ENCODE data around the gene CHIA.

GRCh38 chr1:111252786-111253185, 37.9 kb upstream of the CHIA start:
- TF ChIP-seq MXI1 (IDR thresholded peaks at IDR 0.05; ENCODE audit: low read depth, low read length) (no peak), PBX3 (IDR thresholded peaks at IDR 0.05) (no peak), RXRA (IDR thresholded peaks at IDR 0.05; ENCODE audit: borderline replicate concordance, low read depth) (no peak), POLR2AphosphoS5 (IDR thresholded peaks at IDR 0.05; ENCODE audit: low read depth, low read length) (no peak), TEAD4 (IDR thresholded peaks at IDR 0.05; ENCODE audit: borderline replicate concordance, insufficient read depth) (no peak)
- TF ChIP-seq, protein P1, sequence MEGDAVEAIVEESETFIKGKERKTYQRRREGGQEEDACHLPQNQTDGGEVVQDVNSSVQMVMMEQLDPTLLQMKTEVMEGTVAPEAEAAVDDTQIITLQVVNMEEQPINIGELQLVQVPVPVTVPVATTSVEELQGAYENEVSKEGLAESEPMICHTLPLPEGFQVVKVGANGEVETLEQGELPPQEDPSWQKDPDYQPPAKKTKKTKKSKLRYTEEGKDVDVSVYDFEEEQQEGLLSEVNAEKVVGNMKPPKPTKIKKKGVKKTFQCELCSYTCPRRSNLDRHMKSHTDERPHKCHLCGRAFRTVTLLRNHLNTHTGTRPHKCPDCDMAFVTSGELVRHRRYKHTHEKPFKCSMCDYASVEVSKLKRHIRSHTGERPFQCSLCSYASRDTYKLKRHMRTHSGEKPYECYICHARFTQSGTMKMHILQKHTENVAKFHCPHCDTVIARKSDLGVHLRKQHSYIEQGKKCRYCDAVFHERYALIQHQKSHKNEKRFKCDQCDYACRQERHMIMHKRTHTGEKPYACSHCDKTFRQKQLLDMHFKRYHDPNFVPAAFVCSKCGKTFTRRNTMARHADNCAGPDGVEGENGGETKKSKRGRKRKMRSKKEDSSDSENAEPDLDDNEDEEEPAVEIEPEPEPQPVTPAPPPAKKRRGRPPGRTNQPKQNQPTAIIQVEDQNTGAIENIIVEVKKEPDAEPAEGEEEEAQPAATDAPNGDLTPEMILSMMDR (IDR thresholded peaks at IDR 0.05): no peak
- TF ChIP-seq, protein P2, sequence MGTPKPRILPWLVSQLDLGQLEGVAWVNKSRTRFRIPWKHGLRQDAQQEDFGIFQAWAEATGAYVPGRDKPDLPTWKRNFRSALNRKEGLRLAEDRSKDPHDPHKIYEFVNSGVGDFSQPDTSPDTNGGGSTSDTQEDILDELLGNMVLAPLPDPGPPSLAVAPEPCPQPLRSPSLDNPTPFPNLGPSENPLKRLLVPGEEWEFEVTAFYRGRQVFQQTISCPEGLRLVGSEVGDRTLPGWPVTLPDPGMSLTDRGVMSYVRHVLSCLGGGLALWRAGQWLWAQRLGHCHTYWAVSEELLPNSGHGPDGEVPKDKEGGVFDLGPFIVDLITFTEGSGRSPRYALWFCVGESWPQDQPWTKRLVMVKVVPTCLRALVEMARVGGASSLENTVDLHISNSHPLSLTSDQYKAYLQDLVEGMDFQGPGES (IDR thresholded peaks at IDR 0.05; ENCODE audit: low read depth, low read length): no peak

Data from SK-N-SH (cell line).